Common myeloid progenitor, CD34-positive (primary cell): Measurements from ENCODE around the gene DYNC1I1.

ENCODE experiments used
- CTCF ChIA-PET: fragments of 350-600 bp; sonication (Branson Sonifier 250); formaldehyde crosslinking; loops from one replicate; lab custom pipeline; 2021; ENCODE audit warnings: antibody characterized with exemption; lab: Charles Lee
- POLR2A ChIA-PET: fragments of 350-600 bp; sonication (Branson Sonifier 250); formaldehyde crosslinking; loops from one replicate; lab custom pipeline; 2021; ENCODE audit warnings: antibody characterized with exemption; lab: Charles Lee
- DNase-seq, 3 donors: peaks; one replicate each; pipeline versions ENCODE4 v3.0.0 to v3.0.0-alpha.2; 2013
- H3K27ac ChIP-seq, 2 experiments: 1 replicate in 1 of 2; 2 replicates in 1 of 2; pipeline ENCODE4 v1.7.0; 2013; ENCODE audit warnings: inconsistent platforms in 2 of 2, low read length in 2 of 2, mild to moderate bottlenecking in 2 of 2, low read depth in 1 of 2, moderate library complexity in 1 of 2; ENCODE audit not compliant: severe bottlenecking in 2 of 2, insufficient read depth in 1 of 2, poor library complexity in 1 of 2
- H3K27me3 ChIP-seq, 5 experiments: replicated peaks in 2 of 5; 1 replicate in 3 of 5; 2 replicates in 2 of 5; pipeline versions ENCODE4 v1.6.1 to v1.7.0; 2013; ENCODE audit warnings: low read length in 4 of 5, mild to moderate bottlenecking in 2 of 5, moderate library complexity in 2 of 5, inconsistent platforms in 1 of 5; ENCODE audit not compliant: insufficient read depth in 5 of 5, control insufficient read depth in 4 of 5
- H3K36me3 ChIP-seq, 4 experiments: 1 replicate in 2 of 4; 2 replicates in 2 of 4; pipeline versions ENCODE4 v1.6.1 to v1.7.0; 2013; ENCODE audit warnings: low read length in 3 of 4, control low read depth in 1 of 4, mild to moderate bottlenecking in 1 of 4; ENCODE audit not compliant: control insufficient read depth in 4 of 4, insufficient read depth in 4 of 4
- H3K4me1 ChIP-seq, 4 experiments: 1 replicate in 3 of 4; 2 replicates in 1 of 4; pipeline versions ENCODE4 v1.6.1 to v1.7.1; 2013; ENCODE audit warnings: low read length in 3 of 4, mild to moderate bottlenecking in 3 of 4, control low read depth in 1 of 4, inconsistent platforms in 1 of 4, moderate library complexity in 1 of 4; ENCODE audit not compliant: control insufficient read depth in 4 of 4, insufficient read depth in 4 of 4; ENCODE audit errors: control extremely low read depth in 1 of 4
- H3K4me3 ChIP-seq, 7 experiments: 1 replicate in 4 of 7; 2 replicates in 3 of 7; pipeline versions ENCODE4 v1.5.1 to v1.7.0; 2013; ENCODE audit warnings: mild to moderate bottlenecking in 7 of 7, low read length in 6 of 7, moderate library complexity in 6 of 7, inconsistent platforms in 2 of 7, low read depth in 2 of 7, control low read depth in 1 of 7; ENCODE audit not compliant: insufficient read depth in 4 of 7, control insufficient read depth in 1 of 7; ENCODE audit errors: extremely low read depth in 1 of 7
- H3K9me3 ChIP-seq, 5 experiments: 1 replicate in 4 of 5; 2 replicates in 1 of 5; pipeline versions ENCODE4 v1.6.1 to v1.7.1; 2013; ENCODE audit warnings: low read length in 4 of 5, mild to moderate bottlenecking in 2 of 5, inconsistent platforms in 1 of 5, low read depth in 1 of 5, moderate library complexity in 1 of 5; ENCODE audit not compliant: control insufficient read depth in 4 of 5, insufficient read depth in 2 of 5; ENCODE audit errors: control extremely low read depth in 1 of 5
- WGBS: methylation state at CpG from one replicate; pipeline ENCODE4 v1.1.5; 2013; ENCODE audit not compliant: insufficient coverage; 5-methylcytosine and 5-hydroxymethylcytosine counted together

DYNC1I1 gene

DNA sequence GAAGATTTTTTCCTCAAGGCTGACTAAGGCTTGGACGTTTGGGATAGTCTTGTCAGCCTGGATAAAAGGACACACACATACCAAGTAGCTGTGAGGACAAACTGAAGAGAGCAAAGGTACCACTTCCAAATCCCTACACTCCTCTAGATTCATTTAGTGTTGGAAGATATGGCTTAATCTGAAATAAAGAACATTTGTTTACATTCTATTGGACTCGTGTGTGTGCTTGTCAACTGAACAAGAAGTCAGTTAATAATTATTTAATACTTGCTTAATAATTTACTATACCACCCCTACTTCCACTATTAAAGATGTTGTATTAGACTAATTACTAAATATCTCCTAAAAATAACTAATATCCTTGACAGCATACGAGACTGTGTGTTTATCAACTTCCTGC lies 23.3 kb upstream of the DYNC1I1 start:
- POLR2A ChIA-PET: no interaction called here

DNA sequence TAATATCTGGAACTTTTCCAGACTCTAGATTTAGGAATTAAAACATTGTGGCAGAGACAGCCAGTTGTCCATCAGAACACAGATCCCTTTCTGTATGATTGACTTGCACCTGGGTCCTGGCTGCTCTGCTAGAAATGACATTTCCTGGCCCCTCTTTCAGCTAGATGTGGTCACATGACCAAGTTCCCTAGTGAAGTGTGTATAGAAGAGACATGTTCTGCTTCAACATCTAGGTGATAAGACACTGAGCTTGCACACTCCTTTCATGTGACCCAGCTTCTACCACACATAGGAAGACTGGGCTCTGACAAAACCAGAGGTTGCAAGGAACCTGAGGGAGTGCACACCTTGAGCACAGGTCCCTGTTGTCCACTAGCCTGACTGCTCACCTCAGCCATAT lies 22.8 kb upstream of the DYNC1I1 start:
- DNase-seq: peak in 1 of 3 donors; percentile 8
- H3K27ac ChIP-seq: no peak overlapping the region
- H3K4me3 ChIP-seq: no peak overlapping the region
- H3K27me3 ChIP-seq: peaks cover 0 to 2% (median 0%) of the 10 kb centered on the region in 5 experiments
- H3K36me3 ChIP-seq: no peaks in the 10 kb centered on the region
- peaks cover 0 to 2% (median 0%) of the 10 kb centered on the region in 5 experiments for H3K9me3 ChIP-seq
- ChIA-PET CTCF (no interaction called here), POLR2A (no interaction called here)
- no peaks in the 10 kb centered on the region for H3K4me1 ChIP-seq

More for the DNA sequence above, 23.3 kb upstream of the DYNC1I1 start:
- Histone ChIP-seq H3K4me3 (no peak overlapping the region), H3K27me3 (peaks cover 0 to 2% (median 0%) of the 10 kb centered on the region in 5 experiments), H3K4me1 (no peaks in the 10 kb centered on the region), H3K27ac (no peak overlapping the region), H3K36me3 (no peaks in the 10 kb centered on the region), H3K9me3 (no peaks in the 10 kb centered on the region)
- no CpG with 5 or more reads among the region's 3 CpGs for WGBS
- no peak for DNase-seq
- CTCF ChIA-PET: no interaction called here

DNA sequence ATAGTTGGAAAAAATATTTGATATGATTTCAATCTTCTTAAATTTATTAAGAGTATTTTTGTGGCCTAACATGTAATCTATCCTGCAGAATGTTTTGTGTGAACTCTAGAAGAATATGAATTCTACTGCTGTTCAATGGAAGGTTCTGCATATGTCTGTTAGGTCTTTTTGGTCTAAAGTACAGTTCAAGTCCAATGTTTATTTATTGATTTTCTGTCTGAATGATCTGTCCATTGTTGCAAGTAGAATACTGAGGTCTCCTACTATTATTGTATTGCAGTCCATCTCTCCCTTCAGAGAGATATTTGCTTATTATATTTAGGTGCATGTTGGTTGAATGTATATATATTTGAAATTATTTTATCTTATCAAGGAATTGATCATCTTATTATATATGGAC lies 18.9 kb upstream of the DYNC1I1 start:
- ChIA-PET CTCF (no interaction called here), POLR2A (no interaction called here)

DNA sequence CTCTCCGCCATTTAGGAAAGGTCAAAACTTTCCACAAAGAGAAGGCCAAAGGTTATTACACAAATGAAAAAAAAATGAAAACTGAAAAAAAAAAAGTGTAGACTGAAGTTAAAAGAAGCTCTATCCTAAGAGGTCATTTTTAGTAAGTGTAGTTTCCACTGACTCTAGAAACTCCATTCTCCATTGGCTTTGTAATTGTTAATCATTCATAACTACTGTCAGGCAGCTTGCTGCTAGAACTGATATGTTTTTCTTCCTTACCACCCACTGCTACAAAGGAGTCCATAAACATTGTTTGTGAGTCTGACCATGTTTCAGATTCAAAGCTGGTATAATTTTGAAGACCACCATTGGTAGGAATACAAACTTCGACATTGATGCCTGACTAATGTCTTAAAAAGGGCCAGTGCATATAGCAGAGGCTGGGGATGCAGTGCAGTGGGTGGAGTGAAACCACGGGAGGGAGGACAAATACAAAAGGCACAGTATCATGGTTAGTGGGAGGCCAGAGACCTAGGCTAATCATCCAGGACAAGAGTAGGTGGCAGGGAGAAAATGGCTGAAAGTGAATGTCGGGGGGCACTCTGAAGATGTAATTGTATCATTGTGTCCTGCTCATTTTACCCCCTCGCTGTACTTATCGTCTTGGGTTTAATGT lies 16.9 kb upstream of the DYNC1I1 start:
- Histone ChIP-seq H3K9me3 (peaks cover 0 to 3% (median 0%) of the 10 kb centered on the region in 5 experiments), H3K27me3 (peaks cover 0 to 2% (median 0%) of the 10 kb centered on the region in 5 experiments), H3K4me1 (no peaks in the 10 kb centered on the region), H3K4me3 (no peak overlapping the region), H3K27ac (no peak overlapping the region), H3K36me3 (no peaks in the 10 kb centered on the region)
- ChIA-PET CTCF (no interaction called here), POLR2A (interaction anchor here (0.7 kb wide), 1 partner anchor 24 kb away, joined by 6 read pairs; no protein-coding TSS in a partner anchor)
- WGBS: 95% methylated on average over 4 of the region's 6 CpGs
- no peak for DNase-seq

More for the DNA sequence above, 18.9 kb upstream of the DYNC1I1 start:
- Histone ChIP-seq H3K4me1 (no peaks in the 10 kb centered on the region), H3K9me3 (peaks cover 0 to 3% (median 0%) of the 10 kb centered on the region in 5 experiments), H3K4me3 (no peak overlapping the region), H3K36me3 (no peaks in the 10 kb centered on the region), H3K27ac (no peak overlapping the region), H3K27me3 (peaks cover 0 to 2% (median 2%) of the 10 kb centered on the region in 5 experiments)
- no peak for DNase-seq

DNA sequence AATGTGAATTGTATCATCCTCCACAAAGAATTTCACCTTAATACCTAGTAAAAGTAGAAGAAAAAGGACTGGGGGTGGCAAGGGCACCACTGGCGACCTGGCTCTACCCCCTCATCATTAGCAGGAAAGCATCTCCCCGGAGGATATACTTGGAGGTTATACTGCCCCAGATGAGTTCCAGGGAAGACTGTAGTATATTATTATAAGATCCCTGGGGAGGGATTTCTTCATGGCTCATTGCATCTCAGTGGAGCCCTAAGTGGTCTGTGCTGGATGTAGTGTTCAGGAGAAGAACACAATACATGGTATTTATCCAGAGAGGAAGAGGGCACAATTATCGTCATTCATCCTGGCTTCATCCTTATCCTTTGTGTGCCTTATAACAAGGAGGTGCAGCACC lies 14.2 kb upstream of the DYNC1I1 start:
- CTCF ChIA-PET: no interaction called here
- peaks cover 0 to 3% (median 0%) of the 10 kb centered on the region in 5 experiments for H3K9me3 ChIP-seq
- WGBS: no CpG with 5 or more reads among the region's 3 CpGs
- POLR2A ChIA-PET: no interaction called here
- no peak for DNase-seq
- H3K4me3 ChIP-seq: no peak overlapping the region
- H3K4me1 ChIP-seq: no peaks in the 10 kb centered on the region
- H3K36me3 ChIP-seq: no peaks in the 10 kb centered on the region
- H3K27ac ChIP-seq: no peak overlapping the region
- peaks cover 0 to 2% (median 0%) of the 10 kb centered on the region in 5 experiments for H3K27me3 ChIP-seq

DNA sequence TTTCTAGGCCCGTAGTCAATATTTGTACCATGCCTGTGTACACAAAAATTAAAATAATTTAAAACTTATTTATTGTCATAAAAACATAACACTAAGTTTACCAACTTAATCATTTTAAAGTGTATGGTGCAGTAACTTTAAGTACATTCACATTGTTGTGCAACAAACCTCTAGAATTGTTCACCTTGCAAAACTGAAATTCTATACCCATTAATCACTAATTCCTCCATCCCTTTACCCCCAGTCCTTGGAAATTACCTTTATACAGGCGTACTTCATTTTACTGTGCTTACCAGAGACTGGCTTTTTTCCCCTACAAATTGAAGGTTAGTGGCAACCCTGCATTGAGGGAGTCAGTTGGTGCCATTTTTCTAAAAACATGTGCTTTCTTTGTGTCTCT lies 6.3 kb upstream of the DYNC1I1 start:
- no peaks in the 10 kb centered on the region for H3K36me3 ChIP-seq
- peaks cover 0 to 2% (median 0%) of the 10 kb centered on the region in 5 experiments for H3K9me3 ChIP-seq
- H3K4me3 ChIP-seq: no peak overlapping the region
- H3K4me1 ChIP-seq: no peaks in the 10 kb centered on the region
- no CpG with 5 or more reads among the region's 2 CpGs for WGBS
- no peak for DNase-seq
- ChIA-PET POLR2A (no interaction called here), CTCF (interaction anchor here (1.5 kb wide), 1 partner anchor 11 kb away, joined by 4 read pairs; no protein-coding TSS in a partner anchor)
- no peak overlapping the region for H3K27ac ChIP-seq
- H3K27me3 ChIP-seq: no peaks in the 10 kb centered on the region

DNA sequence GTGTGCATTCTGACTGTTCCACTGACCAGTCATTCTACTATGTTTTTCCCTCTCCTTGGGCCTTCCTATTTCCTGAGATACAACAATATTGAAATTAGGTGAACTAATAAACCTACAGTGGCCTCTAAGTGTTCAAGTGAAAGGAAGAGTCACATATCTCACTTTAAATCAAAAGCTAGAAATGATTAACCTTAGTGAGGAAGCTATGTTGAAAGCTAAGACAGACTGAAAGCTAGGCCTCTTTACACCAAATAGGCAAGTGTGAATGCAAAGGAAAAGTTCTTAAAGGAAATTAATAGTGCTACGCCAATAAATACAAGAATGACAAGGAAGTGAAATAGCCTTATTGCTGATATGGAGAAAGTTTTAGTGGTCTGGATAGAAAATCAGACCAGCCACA lies 5.7 kb upstream of the DYNC1I1 start:
- CTCF ChIA-PET: interaction anchor here (1.5 kb wide), 1 partner anchor 11 kb away, joined by 4 read pairs; no protein-coding TSS in a partner anchor
- peaks cover 0 to 2% (median 0%) of the 10 kb centered on the region in 5 experiments for H3K9me3 ChIP-seq
- no peaks in the 10 kb centered on the region for H3K27me3 ChIP-seq
- DNase-seq: no peak
- no peak overlapping the region for H3K4me3 ChIP-seq
- no peak overlapping the region for H3K27ac ChIP-seq
- no CpG with 5 or more reads among the region's 1 CpG for WGBS
- POLR2A ChIA-PET: no interaction called here
- H3K4me1 ChIP-seq: peaks cover 0 to under 1% (median under 1%) of the 10 kb centered on the region in 4 experiments
- no peaks in the 10 kb centered on the region for H3K36me3 ChIP-seq
